HUES64 (cell line): ENCODE results near the gene CELF5.

ENCODE experiments used
- H3K27ac ChIP-seq: 2 replicates; pipeline ENCODE4 v1.7.0; 2013; ENCODE audit warnings: low read depth, low read length, inconsistent platforms
- H3K27me3 ChIP-seq: 2 replicates; pipeline ENCODE4 v1.6.1; 2013; ENCODE audit warnings: mild to moderate bottlenecking, low read length; ENCODE audit not compliant: insufficient read depth
- H3K36me3 ChIP-seq: 2 replicates; pipeline ENCODE4 v1.6.1; 2013; ENCODE audit warnings: mild to moderate bottlenecking, low read length; ENCODE audit not compliant: insufficient read depth
- H3K4me1 ChIP-seq: 2 replicates; pipeline ENCODE4 v1.6.1; 2013; ENCODE audit warnings: mild to moderate bottlenecking, low read length, moderate library complexity; ENCODE audit not compliant: insufficient read depth
- H3K4me3 ChIP-seq: 2 replicates; pipeline ENCODE4 v1.5.1; 2013; ENCODE audit warnings: mild to moderate bottlenecking, low read length, moderate library complexity
- H3K9ac ChIP-seq: 2 replicates; pipeline ENCODE4 v1.6.1; 2013; ENCODE audit warnings: mild to moderate bottlenecking, low read depth, low read length
- H3K9me3 ChIP-seq: 2 replicates; pipeline ENCODE4 v1.6.1; 2013; ENCODE audit warnings: low read depth, low read length; ENCODE audit not compliant: insufficient read depth
- WGBS: fragments of 150-250, 120-280 bp; methylation state at CpG from one replicate; pipeline ENCODE4 v1.1.7; 2013; ENCODE audit warnings: missing lambda C conversion rate; 5-methylcytosine and 5-hydroxymethylcytosine counted together

The CELF5 gene

DNA sequence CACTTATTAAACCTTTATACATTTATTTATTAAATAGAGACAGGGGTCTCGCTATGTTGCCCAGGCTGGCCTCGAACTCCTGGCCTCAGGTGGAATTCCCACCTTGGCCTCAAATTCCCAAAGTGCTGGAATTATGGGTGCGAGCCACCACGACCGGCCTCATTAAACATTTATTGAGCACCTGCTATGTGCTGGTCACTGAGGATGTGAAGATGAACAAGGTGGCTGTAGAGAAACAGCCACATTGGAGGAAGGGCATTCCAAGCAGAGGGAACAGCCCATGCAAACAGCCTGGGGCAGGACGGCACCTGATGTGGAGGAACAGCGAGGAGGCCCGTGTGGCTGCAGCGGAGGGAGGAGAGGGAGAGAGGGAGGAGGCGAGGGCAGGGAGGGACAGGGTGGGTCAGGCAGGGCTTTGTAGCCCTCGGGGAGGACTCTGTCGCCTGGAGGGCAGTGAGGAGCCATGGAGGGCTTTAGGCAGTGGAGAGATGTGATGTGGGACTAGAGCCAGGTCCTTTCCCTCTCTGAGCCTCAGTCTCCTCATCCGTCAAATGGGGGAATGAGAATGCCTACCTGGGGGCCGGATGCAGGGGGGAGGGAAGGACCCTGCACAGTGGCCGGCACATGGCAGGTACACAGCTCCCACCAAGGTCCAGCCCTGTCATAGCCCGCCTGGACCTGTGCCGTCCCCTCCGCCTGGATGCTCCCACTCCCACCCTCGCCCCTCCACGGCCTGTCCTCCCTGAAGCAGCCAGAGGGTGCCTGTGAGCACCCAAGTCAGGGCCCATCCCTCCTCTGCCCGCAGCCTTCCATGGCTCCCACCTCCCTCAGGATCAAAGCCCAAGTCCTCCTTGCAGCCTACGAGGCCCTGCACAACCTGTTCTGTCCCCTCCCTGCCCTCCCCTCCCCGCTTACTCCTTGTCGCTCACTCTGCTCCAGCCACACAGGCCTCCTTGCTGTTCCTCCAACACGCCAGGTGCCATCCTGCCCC is 120.4 kb downstream of the CELF5 start:
- WGBS: 79% methylated on average over 25 of the region's 25 CpGs
- H3K4me1 ChIP-seq: no peaks in the 10 kb centered on the region

DNA sequence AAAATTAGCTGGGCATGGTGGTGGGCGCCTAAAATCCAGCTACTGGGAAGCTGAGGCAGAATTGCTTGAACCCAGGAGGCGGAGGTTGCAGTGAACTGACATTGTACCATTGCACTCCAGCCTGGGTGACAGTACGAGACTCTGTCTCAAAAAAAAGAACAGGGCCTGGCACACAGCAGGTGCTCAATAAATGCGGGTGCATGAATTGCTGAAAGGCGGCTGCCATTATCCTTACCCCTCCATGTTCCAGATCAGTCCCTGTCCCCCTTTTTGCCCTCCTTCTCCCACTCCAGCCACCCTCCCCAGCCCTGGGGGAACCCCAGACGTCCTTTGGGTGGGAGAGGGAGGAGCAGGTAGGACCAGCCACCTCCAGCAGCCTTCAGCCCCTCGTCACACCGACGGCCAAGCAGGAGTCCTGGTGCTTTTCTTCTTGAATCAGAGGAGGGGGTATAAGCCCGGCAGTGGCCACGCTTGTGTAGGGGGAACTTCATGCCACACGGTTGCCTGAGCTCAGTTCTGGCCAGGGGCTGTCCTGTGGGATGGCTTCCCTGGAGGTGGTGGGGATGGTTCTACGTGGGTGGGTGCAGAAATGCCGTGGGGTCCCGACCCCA is 121.5 kb downstream of the CELF5 start:
- 70% methylated on average over 14 of the region's 15 CpGs for WGBS
- Histone ChIP-seq H3K36me3 (no peaks in the 10 kb centered on the region), H3K4me1 (no peaks in the 10 kb centered on the region), H3K9me3 (no peaks in the 10 kb centered on the region), H3K9ac (no peak overlapping the region), H3K27ac (no peak overlapping the region), H3K4me3 (no peak overlapping the region), H3K27me3 (peaks cover 33% of the 10 kb centered on the region)

More for the DNA sequence above, 120.4 kb downstream of the CELF5 start:
- Histone ChIP-seq H3K9me3 (no peaks in the 10 kb centered on the region), H3K27ac (no peak overlapping the region), H3K9ac (no peak overlapping the region), H3K36me3 (no peaks in the 10 kb centered on the region), H3K27me3 (peaks cover 23% of the 10 kb centered on the region), H3K4me3 (no peak overlapping the region)
